HepG2 (cell line): Measurements from ENCODE around the gene B3GAT3. TPM values are rescaled to one million over a fixed set of nuclear protein-coding genes. Genes with fewer than 3 reads are reported as not detected.

ENCODE experiments used
- CCDC6 ChIP-seq: sonication (generic); formaldehyde crosslinking; IDR thresholded peaks from 2 replicates; pipeline ENCODE4 v1.8.1; 2022; ENCODE audit warnings: mild to moderate bottlenecking, missing genetic modification reagents, moderate library complexity
- CREBL2 ChIP-seq: sonication (generic); formaldehyde crosslinking; IDR thresholded peaks from 2 replicates; pipeline ENCODE4 v1.8.1; 2023; ENCODE audit warnings: missing genetic modification reagents, mild to moderate bottlenecking, borderline replicate concordance
- GTF2F1 ChIP-seq: fragments of 150-350 bp; IDR thresholded peaks from 2 replicates; pipeline ENCODE4 v1.6.1; 2014; ENCODE audit warnings: low read length
- ISL2 ChIP-seq: sonication (generic); formaldehyde crosslinking; IDR thresholded peaks from 2 replicates; pipeline ENCODE4 v1.5.0; 2020; ENCODE audit warnings: missing genetic modification reagents
- MAFF ChIP-seq: IDR thresholded peaks from 2 replicates; pipeline ENCODE4 v1.6.1; 2011; ENCODE audit warnings: low read depth, low read length, improper control_type of control experiment
- NFYB ChIP-seq: sonication (generic); formaldehyde crosslinking; IDR thresholded peaks from 2 replicates; pipeline ENCODE4 v1.4.0; 2020; ENCODE audit warnings: missing genetic modification reagents
- SNAI1 ChIP-seq: sonication (generic); formaldehyde crosslinking; IDR thresholded peaks from 2 replicates; pipeline ENCODE4 v1.5.0; 2020; ENCODE audit warnings: mild to moderate bottlenecking, missing genetic modification reagents, borderline replicate concordance
- TARDBP ChIP-seq: sonication (generic); formaldehyde crosslinking; IDR thresholded peaks from 2 replicates; pipeline ENCODE4 v1.8.0; 2022; ENCODE audit warnings: mild to moderate bottlenecking, missing genetic modification reagents
- ZBTB4 ChIP-seq: sonication (generic); formaldehyde crosslinking; IDR thresholded peaks from 2 replicates; pipeline ENCODE4 v1.4.0; 2020; ENCODE audit warnings: missing genetic modification reagents, mild to moderate bottlenecking, borderline replicate concordance
- ZEB1 ChIP-seq: IDR thresholded peaks from 2 replicates; pipeline ENCODE4 v1.6.1; 2012; ENCODE audit warnings: mild to moderate bottlenecking, low read depth, inconsistent platforms; ENCODE audit not compliant: insufficient replicate concordance
- ZMAT5 ChIP-seq: sonication (generic); formaldehyde crosslinking; IDR thresholded peaks from 2 replicates; pipeline ENCODE4 v1.5.0; 2020; ENCODE audit warnings: mild to moderate bottlenecking, low read depth, missing genetic modification reagents, borderline replicate concordance
- ZNF609 ChIP-seq: sonication (generic); formaldehyde crosslinking; IDR thresholded peaks from 2 replicates; pipeline ENCODE4 v1.4.0; 2020; ENCODE audit warnings: mild to moderate bottlenecking, missing genetic modification reagents, borderline replicate concordance
- ZNF737 ChIP-seq: sonication (generic); formaldehyde crosslinking; IDR thresholded peaks from 2 replicates; pipeline ENCODE4 v1.5.0; 2020; ENCODE audit warnings: missing genetic modification reagents, mild to moderate bottlenecking, borderline replicate concordance
- polyA plus RNA-seq, 8 experiments: library from polyadenylated mRNA; depleted of rRNA in 3 of 8; stranded (reverse) in 7 of 8; unstranded in 1 of 8; fragments of >200 nt; fragmentation: Illumina TruSeq in 4 of 8; extraction: Trizol in 4 of 8; gene quantifications; 2 replicates each; pipeline versions ENCODE4 v1.2.1 to v1.2.3, GENCODE V29; 2011 to 2016; ENCODE audit warnings: low read depth in 4 of 8, missing spikeins in 1 of 8, mixed read lengths in 1 of 8; ENCODE audit not compliant: insufficient read depth in 1 of 8
- total RNA-seq, 5 experiments: library from RNA; depleted of rRNA; stranded (reverse); fragments of >200 nt; fragmentation: Illumina TruSeq; extraction: Trizol; gene quantifications; 2 replicates each; pipeline ENCODE4 v1.2.3, GENCODE V29; 2016; ENCODE audit warnings: low read depth in 1 of 5
- TF ChIP-seq, protein P1 (sequence below): sonication (generic); formaldehyde crosslinking; IDR thresholded peaks from 2 replicates; pipeline ENCODE4 v1.5.1; 2020; ENCODE audit warnings: missing genetic modification reagents, mild to moderate bottlenecking, borderline replicate concordance
- TF ChIP-seq, protein P2 (sequence below): sonication (generic); formaldehyde crosslinking; IDR thresholded peaks from 2 replicates; pipeline ENCODE4 v1.5.0; 2020; ENCODE audit warnings: missing genetic modification reagents, mild to moderate bottlenecking, borderline replicate concordance

Gene B3GAT3
- total and polyA plus RNA-seq, 2 of the 13 experiments (the other 11 are each of a cell fraction or from before 2014, with no cell fraction given): 21.3 to 26.1 TPM

- no peak for TF ChIP-seq ZBTB4 (CRISPR knock-in tag)
- peak; percentile 32 for TF ChIP-seq ZEB1
- no peak; the same call in 1 of the 2 replicates for TF ChIP-seq ZNF609
- TF ChIP-seq, protein P1, sequence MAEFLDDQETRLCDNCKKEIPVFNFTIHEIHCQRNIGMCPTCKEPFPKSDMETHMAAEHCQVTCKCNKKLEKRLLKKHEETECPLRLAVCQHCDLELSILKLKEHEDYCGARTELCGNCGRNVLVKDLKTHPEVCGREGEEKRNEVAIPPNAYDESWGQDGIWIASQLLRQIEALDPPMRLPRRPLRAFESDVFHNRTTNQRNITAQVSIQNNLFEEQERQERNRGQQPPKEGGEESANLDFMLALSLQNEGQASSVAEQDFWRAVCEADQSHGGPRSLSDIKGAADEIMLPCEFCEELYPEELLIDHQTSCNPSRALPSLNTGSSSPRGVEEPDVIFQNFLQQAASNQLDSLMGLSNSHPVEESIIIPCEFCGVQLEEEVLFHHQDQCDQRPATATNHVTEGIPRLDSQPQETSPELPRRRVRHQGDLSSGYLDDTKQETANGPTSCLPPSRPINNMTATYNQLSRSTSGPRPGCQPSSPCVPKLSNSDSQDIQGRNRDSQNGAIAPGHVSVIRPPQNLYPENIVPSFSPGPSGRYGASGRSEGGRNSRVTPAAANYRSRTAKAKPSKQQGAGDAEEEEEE (CRISPR knock-in tag): no peak
- TF ChIP-seq ZNF737 (CRISPR knock-in tag): no peak
- TF ChIP-seq CREBL2 (CRISPR knock-in tag): no peak
- peak; percentile 22; the same call in 1 of the 2 replicates for TF ChIP-seq ISL2
- no peak for TF ChIP-seq CCDC6 (CRISPR knock-in tag)
- TF ChIP-seq GTF2F1: no peak
- TF ChIP-seq ZMAT5 (CRISPR knock-in tag): no peak
- TF ChIP-seq NFYB (CRISPR knock-in tag): peak; percentile 77
- TF ChIP-seq TARDBP (CRISPR knock-in tag): peak; percentile 50
- TF ChIP-seq, protein P2, sequence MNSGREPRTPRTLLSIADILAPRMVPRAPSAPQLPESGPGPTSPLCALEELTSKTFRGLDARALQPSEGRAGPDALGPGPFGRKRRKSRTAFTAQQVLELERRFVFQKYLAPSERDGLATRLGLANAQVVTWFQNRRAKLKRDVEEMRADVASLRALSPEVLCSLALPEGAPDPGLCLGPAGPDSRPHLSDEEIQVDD: no peak
- TF ChIP-seq MAFF: no peak
- no peak for TF ChIP-seq SNAI1
Measured at GRCh38 chr11:62573592-62574362, 48.0 kb downstream of the B3GAT3 start, which contains the start of gene EEF1G (continued).
